T-helper 2 cell treated with Interferon-gamma antibody and Interleukin-4, amounts not matched to agents 100 ng/mL and 5 ng/mL, for 36 hours (primary cell): ENCODE data around the gene DHRS11. TPM values are rescaled to one million over a fixed set of nuclear protein-coding genes. Genes with fewer than 3 reads are reported as not detected.

Source experiments
- intact Hi-C: fragments of 100-400 bp; cut with micrococcal nuclease; formaldehyde crosslinking; loops from one replicate; pipeline ENCODE4 v1.15.1; 2023
- total RNA-seq: library from RNA; stranded (reverse); gene quantifications from 2 replicates; pipeline ENCODE4 v1.2.3, GENCODE V29; 2022

The DHRS11 gene
- total RNA-seq, 1 donor from 2014 or later: 5.5 TPM

- intact Hi-C loops: no loop called here
These were observed 1.1 kb downstream of the DHRS11 start for GRCh38 chr17:36592716-36593321.

DNA sequence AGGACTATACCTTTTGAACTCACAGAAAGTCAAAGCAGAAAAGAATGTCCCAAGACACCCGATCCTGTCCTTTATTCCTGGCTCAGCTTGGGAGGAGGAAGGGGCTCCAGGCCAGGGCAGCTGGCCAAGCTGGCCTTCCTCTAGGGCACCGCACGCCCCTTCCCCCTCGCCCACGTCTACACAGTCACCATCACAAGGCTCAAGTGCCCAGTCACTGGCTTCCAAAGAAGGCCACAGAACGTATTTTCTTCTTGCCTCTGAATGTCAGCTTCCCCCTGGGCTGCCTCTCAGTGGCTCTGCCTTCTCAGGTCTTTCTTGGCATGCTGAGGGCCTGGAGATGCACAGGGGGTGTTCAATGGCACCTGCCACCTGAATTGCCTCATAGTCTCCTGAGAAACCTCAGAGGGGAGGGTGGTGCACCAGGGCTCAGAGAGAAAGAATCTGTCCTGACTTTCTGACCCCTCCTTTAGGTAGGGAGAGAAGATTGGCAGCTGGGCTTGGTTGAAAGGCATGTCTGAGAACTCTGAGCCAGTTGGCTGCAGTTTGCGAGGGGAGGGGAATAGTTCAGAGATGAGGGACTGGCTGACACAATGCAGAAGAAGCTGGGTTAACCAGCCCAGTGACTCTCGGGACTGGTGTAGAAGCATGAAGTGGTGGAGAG lies 2.1 kb downstream of the DHRS11 start:
- intact Hi-C loops: no loop called here

DNA sequence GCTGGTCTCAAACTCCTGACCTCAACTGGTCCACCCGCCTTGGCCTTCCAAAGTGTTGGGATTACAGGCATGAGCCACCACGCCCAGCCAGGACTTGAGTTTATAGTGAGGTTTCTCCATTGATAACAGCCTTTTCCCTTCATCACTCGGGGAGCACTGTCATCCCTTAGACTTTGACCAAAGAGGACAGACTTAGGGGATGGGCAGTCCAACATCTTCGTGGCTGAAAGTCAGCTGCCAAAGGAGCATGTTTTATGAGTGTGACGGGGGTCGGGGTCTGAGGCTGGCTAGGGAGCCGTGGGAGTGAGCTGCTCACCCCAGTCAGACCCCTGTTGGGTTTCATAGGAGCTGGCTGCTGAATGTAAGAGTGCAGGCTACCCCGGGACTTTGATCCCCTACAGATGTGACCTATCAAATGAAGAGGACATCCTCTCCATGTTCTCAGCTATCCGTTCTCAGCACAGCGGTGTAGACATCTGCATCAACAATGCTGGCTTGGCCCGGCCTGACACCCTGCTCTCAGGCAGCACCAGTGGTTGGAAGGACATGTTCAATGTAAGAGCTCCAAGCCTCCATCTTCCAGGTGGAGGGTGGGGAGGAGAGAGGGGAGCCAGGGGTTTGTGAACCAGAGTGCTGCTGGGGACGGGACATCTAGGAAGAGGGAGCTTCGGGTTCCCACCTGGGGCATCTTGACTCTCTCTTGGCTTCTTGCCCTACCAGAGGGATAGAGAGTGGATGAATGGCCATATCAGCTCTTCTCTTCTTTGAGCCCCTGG lies 3.1 kb downstream of the DHRS11 start:
- intact Hi-C loops: no loop called here

GRCh38 chr17:36597226-36597625 lies 5.5 kb downstream of the DHRS11 start:
- intact Hi-C loops: no loop called here

GRCh38 chr17:36597866-36598777 lies 6.4 kb downstream of the DHRS11 start:
- intact Hi-C loops: no loop called here

DNA sequence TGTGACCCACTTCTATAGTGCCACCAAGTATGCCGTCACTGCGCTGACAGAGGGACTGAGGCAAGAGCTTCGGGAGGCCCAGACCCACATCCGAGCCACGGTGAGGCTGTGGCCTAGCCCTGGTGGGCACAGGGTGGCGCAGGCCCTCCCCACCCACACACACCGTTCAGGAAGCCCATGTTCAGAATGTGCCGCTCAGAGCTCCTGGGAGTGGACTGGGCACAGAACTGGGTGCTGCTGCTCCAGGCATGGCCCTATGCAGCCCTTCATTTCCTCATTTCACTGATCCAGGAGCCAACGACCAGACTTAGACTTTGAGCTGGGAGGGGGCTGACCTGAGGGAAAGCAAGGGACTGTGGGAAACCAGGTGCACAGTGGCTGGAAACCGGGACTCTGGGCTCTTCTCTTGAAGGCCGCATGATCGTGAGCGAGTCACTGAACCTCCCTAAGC lies 7.3 kb downstream of the DHRS11 start:
- intact Hi-C loops: no loop called here

DNA sequence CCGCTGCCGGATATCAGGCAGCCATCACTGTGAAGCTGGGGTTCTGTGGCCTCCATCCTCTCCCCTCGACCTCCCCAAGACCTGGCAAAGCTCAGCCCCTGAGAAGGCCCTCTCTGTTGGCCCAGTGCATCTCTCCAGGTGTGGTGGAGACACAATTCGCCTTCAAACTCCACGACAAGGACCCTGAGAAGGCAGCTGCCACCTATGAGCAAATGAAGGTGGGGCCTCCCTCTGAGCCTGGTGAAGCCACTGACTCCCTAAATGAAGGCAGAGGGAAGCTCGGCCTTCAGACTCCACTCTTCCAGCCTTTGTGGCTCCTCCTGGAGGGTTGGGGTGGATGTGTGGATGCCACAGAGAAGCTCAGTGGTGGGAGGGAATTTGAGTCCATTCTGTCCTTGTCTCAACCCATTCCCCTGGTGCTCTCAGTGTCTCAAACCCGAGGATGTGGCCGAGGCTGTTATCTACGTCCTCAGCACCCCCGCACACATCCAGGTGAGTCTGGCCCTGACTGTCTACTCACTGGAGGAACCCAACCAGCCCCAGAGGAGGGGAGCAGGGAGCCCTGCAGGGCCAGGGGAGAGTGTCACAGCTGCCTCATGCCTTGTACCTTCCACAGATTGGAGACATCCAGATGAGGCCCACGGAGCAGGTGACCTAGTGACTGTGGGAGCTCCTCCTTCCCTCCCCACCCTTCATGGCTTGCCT lies 8.0 kb downstream of the DHRS11 start:
- intact Hi-C loops: loop anchor here (2.0 to 10.0 kb wide), 2 partner anchors 55 to 345 kb away; partner anchors contain the start of genes AATF and GGNBP2

DNA sequence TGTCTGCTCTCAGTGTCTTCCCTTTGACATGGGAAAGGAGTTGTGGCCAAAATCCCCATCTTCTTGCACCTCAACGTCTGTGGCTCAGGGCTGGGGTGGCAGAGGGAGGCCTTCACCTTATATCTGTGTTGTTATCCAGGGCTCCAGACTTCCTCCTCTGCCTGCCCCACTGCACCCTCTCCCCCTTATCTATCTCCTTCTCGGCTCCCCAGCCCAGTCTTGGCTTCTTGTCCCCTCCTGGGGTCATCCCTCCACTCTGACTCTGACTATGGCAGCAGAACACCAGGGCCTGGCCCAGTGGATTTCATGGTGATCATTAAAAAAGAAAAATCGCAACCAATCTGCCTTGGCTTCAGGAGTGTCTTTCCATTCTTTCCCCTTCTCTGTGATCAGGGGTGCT lies 8.8 kb downstream of the DHRS11 start:
- intact Hi-C loops: loop anchor here (2.0 to 10.0 kb wide), 2 partner anchors 56 to 344 kb away; partner anchors contain the start of genes AATF and GGNBP2

- intact Hi-C loops: loop anchor here (2.0 to 10.0 kb wide), 2 partner anchors 56 to 344 kb away; partner anchors contain the start of genes AATF and GGNBP2
These were observed 9.2 kb downstream of the DHRS11 start for GRCh38 chr17:36600936-36601302.

GRCh38 chr17:36601303-36602029 lies 9.8 kb downstream of the DHRS11 start, which contains the start of gene MRM1:
Gene MRM1 (plus strand): TSS chr17:36601583. CDS start chr17:36601811, 228 bp downstream.
- intact Hi-C loops: loop anchor here (2.0 to 10.0 kb wide), 3 partner anchors 57 to 343 kb away; partner anchors contain the start of genes AATF, GGNBP2, MYO19 and PIGW

DNA sequence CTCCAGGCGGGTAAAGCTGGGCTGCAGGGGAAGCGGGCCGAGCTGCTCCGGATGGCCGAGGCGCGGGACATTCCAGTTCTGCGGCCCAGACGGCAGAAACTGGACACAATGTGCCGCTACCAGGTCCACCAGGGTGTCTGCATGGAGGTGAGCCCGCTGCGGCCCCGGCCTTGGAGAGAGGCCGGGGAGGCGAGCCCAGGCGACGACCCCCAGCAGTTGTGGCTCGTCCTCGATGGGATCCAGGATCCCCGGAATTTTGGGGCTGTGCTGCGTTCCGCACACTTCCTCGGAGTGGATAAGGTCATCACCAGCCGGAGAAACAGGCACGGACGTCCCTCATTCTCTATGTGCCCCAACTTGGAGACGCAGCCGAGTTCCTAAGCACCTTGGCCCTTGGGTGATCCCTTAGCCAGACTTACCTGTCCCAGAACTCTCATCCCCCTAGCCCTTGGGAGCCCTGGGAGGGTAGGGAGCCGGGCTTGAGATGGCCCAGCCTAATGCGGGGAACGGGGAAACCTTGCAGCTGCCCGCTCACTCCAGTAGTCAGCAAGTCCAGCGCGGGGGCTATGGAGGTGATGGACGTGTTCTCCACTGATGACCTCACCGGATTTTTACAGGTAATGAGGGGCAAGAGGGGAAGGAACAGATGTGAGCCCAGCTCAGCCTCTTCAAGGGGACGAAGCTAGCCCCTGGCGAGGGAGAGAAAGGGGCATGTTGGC lies 10.5 kb downstream of the DHRS11 start:
- intact Hi-C loops: loop anchor here (2.0 to 10.0 kb wide), 2 partner anchors 67 to 343 kb away; partner anchors contain the start of genes AATF, MYO19 and PIGW

DNA sequence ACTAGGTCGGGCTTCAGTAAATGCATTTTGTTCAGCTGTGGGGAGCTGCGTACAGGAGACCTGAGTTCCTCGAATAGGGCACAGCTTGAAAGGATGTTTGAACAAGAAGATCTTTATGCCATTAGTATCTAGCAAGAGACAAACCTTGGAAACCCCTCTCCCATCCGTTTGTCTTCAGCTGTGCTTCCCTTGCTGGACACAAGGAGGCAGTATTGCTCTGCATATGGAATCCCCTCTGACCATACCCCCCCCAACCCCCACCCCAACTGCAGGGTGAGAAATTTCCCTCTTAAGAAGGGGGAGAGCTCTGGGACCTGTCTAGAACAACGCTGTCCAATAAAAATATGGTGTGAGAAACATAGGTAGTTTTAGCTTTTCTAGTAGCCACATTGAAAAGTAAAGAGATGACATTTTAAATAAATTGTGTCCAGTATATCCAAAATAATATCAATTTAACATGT lies 11.3 kb downstream of the DHRS11 start:
- intact Hi-C loops: loop anchor here (2.0 to 10.0 kb wide), 2 partner anchors 68 to 342 kb away; partner anchors contain the start of genes AATF, MYO19 and PIGW

GRCh38 chr17:36605028-36605427 lies 13.3 kb downstream of the DHRS11 start:
- intact Hi-C loops: loop anchor here (10.0 kb wide), 1 partner anchor 340 kb away; the partner anchor contains the start of gene AATF

- intact Hi-C loops: loop anchor here (10.0 kb wide), 1 partner anchor 337 kb away; the partner anchor contains the start of gene AATF
These were observed 16.6 kb downstream of the DHRS11 start for GRCh38 chr17:36608280-36608679.

DNA sequence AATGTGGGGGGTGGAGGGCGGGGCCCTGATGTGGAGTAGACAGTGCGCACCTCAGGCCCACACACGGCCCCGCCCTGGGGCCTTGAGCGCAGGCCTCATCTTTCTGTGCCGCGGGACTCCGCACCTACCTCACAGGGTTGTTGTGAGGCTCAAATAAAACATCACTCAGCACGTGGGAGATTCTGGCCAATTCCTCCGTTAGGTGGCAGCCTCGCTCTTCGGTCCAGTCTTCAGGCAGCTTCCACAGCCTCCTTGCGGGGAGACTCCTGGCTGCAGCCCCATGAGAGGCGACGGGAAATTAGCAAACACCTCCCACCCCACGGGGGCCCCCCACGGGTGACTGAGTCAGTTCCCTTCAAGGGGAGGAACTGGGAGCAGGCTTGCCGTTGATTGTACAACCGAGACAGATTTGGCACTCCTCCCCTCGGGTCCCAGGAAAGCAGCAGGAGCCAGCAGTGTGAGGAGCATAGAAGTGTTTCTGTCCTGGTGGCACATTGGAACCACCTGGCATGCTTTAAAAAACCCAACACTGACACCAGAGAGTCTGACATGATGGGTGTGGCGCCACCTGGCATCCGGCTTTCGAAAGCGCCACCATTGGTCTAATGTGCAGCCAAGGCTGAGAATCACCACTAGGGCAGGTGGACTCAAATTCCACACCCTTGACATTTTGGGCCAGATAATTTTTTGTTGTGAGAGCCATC lies 17.3 kb downstream of the DHRS11 start:
- intact Hi-C loops: loop anchor here (10.0 kb wide), 1 partner anchor 336 kb away; the partner anchor contains the start of gene AATF

- intact Hi-C loops: loop anchor here (10.0 kb wide), 1 partner anchor 335 kb away; the partner anchor contains the start of gene AATF
These were observed 17.8 kb downstream of the DHRS11 start for GRCh38 chr17:36609498-36609862.

GRCh38 chr17:36610474-36610873 lies 18.8 kb downstream of the DHRS11 start:
- intact Hi-C loops: no loop called here
